ENCODE data around the gene CELF4.

CELF4 gene

GRCh38 chr18:37588289-37588688, 22.7 kb upstream of the CELF4 start:
- no peaks in the 10 kb centered on the region for H3K36me3 ChIP-seq (ENCODE audit: control insufficient read depth in 2 of 2, insufficient read depth in 2 of 2, low read length in 2 of 2)
- H3K4me3 ChIP-seq (ENCODE audit: low read length in 2 of 2), result no peak overlapping the region
- no peak overlapping the region for H3K9ac ChIP-seq (ENCODE audit: low read length in 2 of 2)
- peaks cover 0 to 2% of the 10 kb centered on the region in 2 donors for H3K9me3 ChIP-seq (ENCODE audit: control insufficient read depth in 2 of 2, low read length in 2 of 2)
- H3K4me1 ChIP-seq (ENCODE audit: control insufficient read depth, insufficient read depth, low read length), result no peaks in the 10 kb centered on the region
- H3K27ac ChIP-seq (ENCODE audit: low read length), result no peak overlapping the region
- H3K27me3 ChIP-seq (ENCODE audit: control insufficient read depth in 1 of 2, insufficient read depth in 2 of 2, low read length in 2 of 2), result no peaks in the 10 kb centered on the region

- H3K27me3 ChIP-seq (ENCODE audit: control insufficient read depth in 1 of 2, insufficient read depth in 2 of 2, low read length in 2 of 2), result no peaks in the 10 kb centered on the region
- no peak overlapping the region for H3K4me3 ChIP-seq (ENCODE audit: low read length in 2 of 2)
- H3K27ac ChIP-seq (ENCODE audit: low read length), result no peak overlapping the region
- no peak overlapping the region for H3K9ac ChIP-seq (ENCODE audit: low read length in 2 of 2)
- H3K36me3 ChIP-seq (ENCODE audit: control insufficient read depth in 2 of 2, insufficient read depth in 2 of 2, low read length in 2 of 2), result no peaks in the 10 kb centered on the region
- H3K9me3 ChIP-seq (ENCODE audit: control insufficient read depth in 2 of 2, low read length in 2 of 2), result peaks cover 0 to 2% of the 10 kb centered on the region in 2 donors
- no peaks in the 10 kb centered on the region for H3K4me1 ChIP-seq (ENCODE audit: control insufficient read depth, insufficient read depth, low read length)
These were observed 21.1 kb upstream of the CELF4 start for GRCh38 chr18:37586656-37587225.

GRCh38 chr18:37584952-37585695, 19.5 kb upstream of the CELF4 start:
- no peaks in the 10 kb centered on the region for H3K36me3 ChIP-seq (ENCODE audit: control insufficient read depth in 2 of 2, insufficient read depth in 2 of 2, low read length in 2 of 2)
- no peak overlapping the region for H3K27ac ChIP-seq (ENCODE audit: low read length)
- no peaks in the 10 kb centered on the region for H3K4me1 ChIP-seq (ENCODE audit: control insufficient read depth, insufficient read depth, low read length)
- H3K9me3 ChIP-seq (ENCODE audit: control insufficient read depth in 2 of 2, low read length in 2 of 2), result no peaks in the 10 kb centered on the region
- no peak overlapping the region for H3K4me3 ChIP-seq (ENCODE audit: low read length in 2 of 2)
- H3K9ac ChIP-seq (ENCODE audit: low read length in 2 of 2), result no peak overlapping the region
- H3K27me3 ChIP-seq (ENCODE audit: control insufficient read depth in 1 of 2, insufficient read depth in 2 of 2, low read length in 2 of 2), result peaks cover 0 to 5% of the 10 kb centered on the region in 2 donors

- Histone ChIP-seq H3K27ac (ENCODE audit: low read length) (no peak overlapping the region), H3K4me3 (ENCODE audit: low read length in 2 of 2) (no peak overlapping the region), H3K27me3 (ENCODE audit: control insufficient read depth in 1 of 2, insufficient read depth in 2 of 2, low read length in 2 of 2) (peaks cover 5% of the 10 kb centered on the region in 2 donors)
These were observed 18.6 kb upstream of the CELF4 start for GRCh38 chr18:37584217-37584616.

GRCh38 chr18:37582261-37582660, 16.7 kb upstream of the CELF4 start:
- Histone ChIP-seq H3K27ac (ENCODE audit: low read length) (no peak overlapping the region), H3K27me3 (ENCODE audit: control insufficient read depth in 1 of 2, insufficient read depth in 2 of 2, low read length in 2 of 2) (peaks cover 5 to 8% of the 10 kb centered on the region in 2 donors), H3K9me3 (ENCODE audit: control insufficient read depth in 2 of 2, low read length in 2 of 2) (no peaks in the 10 kb centered on the region), H3K4me1 (ENCODE audit: control insufficient read depth, insufficient read depth, low read length) (no peaks in the 10 kb centered on the region), H3K9ac (ENCODE audit: low read length in 2 of 2) (no peak overlapping the region), H3K36me3 (ENCODE audit: control insufficient read depth in 2 of 2, insufficient read depth in 2 of 2, low read length in 2 of 2) (no peaks in the 10 kb centered on the region), H3K4me3 (ENCODE audit: low read length in 2 of 2) (no peak overlapping the region)

More at GRCh38 chr18:37584217-37584616, 18.6 kb upstream of the CELF4 start:
- H3K9ac ChIP-seq (ENCODE audit: low read length in 2 of 2), result no peak overlapping the region
- H3K9me3 ChIP-seq (ENCODE audit: control insufficient read depth in 2 of 2, low read length in 2 of 2), result no peaks in the 10 kb centered on the region
- H3K4me1 ChIP-seq (ENCODE audit: control insufficient read depth, insufficient read depth, low read length), result no peaks in the 10 kb centered on the region
- no peaks in the 10 kb centered on the region for H3K36me3 ChIP-seq (ENCODE audit: control insufficient read depth in 2 of 2, insufficient read depth in 2 of 2, low read length in 2 of 2)

GRCh38 chr18:37578886-37579513, 13.4 kb upstream of the CELF4 start:
- Histone ChIP-seq H3K9ac (ENCODE audit: low read length in 2 of 2) (no peak overlapping the region), H3K27me3 (ENCODE audit: control insufficient read depth in 1 of 2, insufficient read depth in 2 of 2, low read length in 2 of 2) (peaks cover 8 to 11% of the 10 kb centered on the region in 2 donors), H3K27ac (ENCODE audit: low read length) (no peak overlapping the region), H3K36me3 (ENCODE audit: control insufficient read depth in 2 of 2, insufficient read depth in 2 of 2, low read length in 2 of 2) (no peaks in the 10 kb centered on the region), H3K4me3 (ENCODE audit: low read length in 2 of 2) (no peak overlapping the region), H3K4me1 (ENCODE audit: control insufficient read depth, insufficient read depth, low read length) (no peaks in the 10 kb centered on the region), H3K9me3 (ENCODE audit: control insufficient read depth in 2 of 2, low read length in 2 of 2) (no peaks in the 10 kb centered on the region)

GRCh38 chr18:37578182-37578678, 12.6 kb upstream of the CELF4 start:
- H3K27ac ChIP-seq (ENCODE audit: low read length), result no peak overlapping the region
- peaks cover 8 to 11% of the 10 kb centered on the region in 2 donors for H3K27me3 ChIP-seq (ENCODE audit: control insufficient read depth in 1 of 2, insufficient read depth in 2 of 2, low read length in 2 of 2)
- no peak overlapping the region for H3K4me3 ChIP-seq (ENCODE audit: low read length in 2 of 2)
- H3K9ac ChIP-seq (ENCODE audit: low read length in 2 of 2), result no peak overlapping the region
- no peaks in the 10 kb centered on the region for H3K36me3 ChIP-seq (ENCODE audit: control insufficient read depth in 2 of 2, insufficient read depth in 2 of 2, low read length in 2 of 2)
- H3K9me3 ChIP-seq (ENCODE audit: control insufficient read depth in 2 of 2, low read length in 2 of 2), result no peaks in the 10 kb centered on the region
- no peaks in the 10 kb centered on the region for H3K4me1 ChIP-seq (ENCODE audit: control insufficient read depth, insufficient read depth, low read length)

GRCh38 chr18:37577051-37577611, 11.5 kb upstream of the CELF4 start:
- Histone ChIP-seq H3K9ac (ENCODE audit: low read length in 2 of 2) (no peak overlapping the region), H3K36me3 (ENCODE audit: control insufficient read depth in 2 of 2, insufficient read depth in 2 of 2, low read length in 2 of 2) (no peaks in the 10 kb centered on the region), H3K9me3 (ENCODE audit: control insufficient read depth in 2 of 2, low read length in 2 of 2) (no peaks in the 10 kb centered on the region), H3K27me3 (ENCODE audit: control insufficient read depth in 1 of 2, insufficient read depth in 2 of 2, low read length in 2 of 2) (peaks cover 8 to 12% of the 10 kb centered on the region in 2 donors), H3K27ac (ENCODE audit: low read length) (no peak overlapping the region), H3K4me3 (ENCODE audit: low read length in 2 of 2) (no peak overlapping the region), H3K4me1 (ENCODE audit: control insufficient read depth, insufficient read depth, low read length) (no peaks in the 10 kb centered on the region)

GRCh38 chr18:37575646-37576045, 10.0 kb upstream of the CELF4 start:
- Histone ChIP-seq H3K9ac (ENCODE audit: low read length in 2 of 2) (no peak overlapping the region), H3K4me1 (ENCODE audit: control insufficient read depth, insufficient read depth, low read length) (no peaks in the 10 kb centered on the region), H3K4me3 (ENCODE audit: low read length in 2 of 2) (no peak overlapping the region), H3K27me3 (ENCODE audit: control insufficient read depth in 1 of 2, insufficient read depth in 2 of 2, low read length in 2 of 2) (peaks cover 6 to 17% of the 10 kb centered on the region in 2 donors), H3K36me3 (ENCODE audit: control insufficient read depth in 2 of 2, insufficient read depth in 2 of 2, low read length in 2 of 2) (no peaks in the 10 kb centered on the region), H3K9me3 (ENCODE audit: control insufficient read depth in 2 of 2, low read length in 2 of 2) (no peaks in the 10 kb centered on the region), H3K27ac (ENCODE audit: low read length) (no peak overlapping the region)

- Histone ChIP-seq H3K4me1 (ENCODE audit: control insufficient read depth, insufficient read depth, low read length) (no peaks in the 10 kb centered on the region), H3K4me3 (ENCODE audit: low read length in 2 of 2) (no peak overlapping the region), H3K27ac (ENCODE audit: low read length) (no peak overlapping the region), H3K9me3 (ENCODE audit: control insufficient read depth in 2 of 2, low read length in 2 of 2) (no peaks in the 10 kb centered on the region), H3K36me3 (ENCODE audit: control insufficient read depth in 2 of 2, insufficient read depth in 2 of 2, low read length in 2 of 2) (no peaks in the 10 kb centered on the region), H3K9ac (ENCODE audit: low read length in 2 of 2) (no peak overlapping the region), H3K27me3 (ENCODE audit: control insufficient read depth in 1 of 2, insufficient read depth in 2 of 2, low read length in 2 of 2) (peaks cover 13 to 24% of the 10 kb centered on the region in 2 donors)
These were observed 8.5 kb upstream of the CELF4 start for GRCh38 chr18:37574113-37574512.

Data from stomach smooth muscle (tissue), 2 donors.